Upper lobe of left lung (tissue), 6 donors: ENCODE results near the gene HES3. TPM values are rescaled to one million over a fixed set of nuclear protein-coding genes. Genes with fewer than 3 reads are reported as not detected.
"Not testable (repeated sequence)": the region's sequence is repeated elsewhere in the genome, so short reads cannot be mapped to it uniquely, and the experiment has no call there.

Experiments used
- ATAC-seq, 2 donors: fragments of 200-7000 bp; cut with Tn5 transposase; one replicate each; pipeline ENCODE4 v1.9.1; 2022; ENCODE audit warnings: mild to moderate bottlenecking in 2 of 2, moderate library complexity in 2 of 2; ENCODE audit not compliant: low FRiP score in 2 of 2
- DNase-seq, 2 donors: peaks; one replicate each; pipeline ENCODE4 v3.0.0-alpha.2; 2019 to 2020
- H3K27ac ChIP-seq, 4 donors: fragments of 200-600 bp; sonication (generic); one replicate each; pipeline ENCODE4 v1.5.1; 2016 to 2019
- H3K27me3 ChIP-seq, 4 donors: fragments of 200-600 bp; sonication (generic); one replicate each; pipeline ENCODE4 v1.5.1; 2017 to 2019
- H3K36me3 ChIP-seq, 4 donors: fragments of 200-600 bp; sonication (generic); one replicate each; pipeline ENCODE4 v1.5.1; 2016 to 2019
- H3K4me1 ChIP-seq, 4 donors: fragments of 200-600 bp; sonication (generic); one replicate each; pipeline ENCODE4 v1.5.1; 2018 to 2019
- H3K4me3 ChIP-seq, 4 donors: fragments of 200-600 bp; sonication (generic); one replicate each; pipeline ENCODE4 v1.5.1; 2017 to 2019; ENCODE audit warnings: mild to moderate bottlenecking in 2 of 4, moderate library complexity in 1 of 4
- H3K9me3 ChIP-seq, 4 donors: fragments of 200-600 bp; sonication (generic); one replicate each; pipeline ENCODE4 v1.5.1; 2018 to 2019
- CTCF ChIP-seq, 6 experiments: fragments of 450-650 bp in 4 of 6; fragments of 200-600 bp in 2 of 6; sonication (generic) in 2 of 6; IDR thresholded peaks; one replicate each; pipeline ENCODE4 v1.5.1; 2016 to 2019; ENCODE audit warnings: antibody characterized with exemption in 6 of 6
- EP300 ChIP-seq, 4 donors: sonication (generic); formaldehyde crosslinking; IDR thresholded peaks; one replicate each; pipeline ENCODE4 v1.5.1; 2017; ENCODE audit warnings: antibody characterized with exemption in 4 of 4, control low read depth in 2 of 4
- POLR2A ChIP-seq, 4 donors: fragments of 450-650 bp; IDR thresholded peaks; one replicate each; pipeline ENCODE4 v1.5.1; 2016 to 2017; ENCODE audit warnings: antibody characterized with exemption in 4 of 4, mild to moderate bottlenecking in 2 of 4
- POLR2AphosphoS5 ChIP-seq, 2 donors: sonication (generic); formaldehyde crosslinking; IDR thresholded peaks; one replicate each; pipeline ENCODE4 v1.5.1; 2017; ENCODE audit warnings: antibody characterized with exemption in 2 of 2
- WGBS, 2 donors: methylation state at CpG; one replicate each; pipeline ENCODE4 v1.1.5; 2017 to 2018; 5-methylcytosine and 5-hydroxymethylcytosine counted together
- total RNA-seq, 6 donors: library from RNA; depleted of rRNA in 4 of 6; stranded (reverse); fragments of >200 nt in 4 of 6; gene quantifications; one replicate each; pipeline versions ENCODE4 v1.1.0 to v1.2.1, GENCODE V29; 2016 to 2021
- donor health status: DM: no; HTN: no; CAD: no; lungs with moderate emphysema.
- donor health status: DM: no; HTN: yes; CAD: no; lungs with severe emphysema.

The HES3 gene
- total RNA-seq, 6 donors from 2014 or later = not detected

DNA sequence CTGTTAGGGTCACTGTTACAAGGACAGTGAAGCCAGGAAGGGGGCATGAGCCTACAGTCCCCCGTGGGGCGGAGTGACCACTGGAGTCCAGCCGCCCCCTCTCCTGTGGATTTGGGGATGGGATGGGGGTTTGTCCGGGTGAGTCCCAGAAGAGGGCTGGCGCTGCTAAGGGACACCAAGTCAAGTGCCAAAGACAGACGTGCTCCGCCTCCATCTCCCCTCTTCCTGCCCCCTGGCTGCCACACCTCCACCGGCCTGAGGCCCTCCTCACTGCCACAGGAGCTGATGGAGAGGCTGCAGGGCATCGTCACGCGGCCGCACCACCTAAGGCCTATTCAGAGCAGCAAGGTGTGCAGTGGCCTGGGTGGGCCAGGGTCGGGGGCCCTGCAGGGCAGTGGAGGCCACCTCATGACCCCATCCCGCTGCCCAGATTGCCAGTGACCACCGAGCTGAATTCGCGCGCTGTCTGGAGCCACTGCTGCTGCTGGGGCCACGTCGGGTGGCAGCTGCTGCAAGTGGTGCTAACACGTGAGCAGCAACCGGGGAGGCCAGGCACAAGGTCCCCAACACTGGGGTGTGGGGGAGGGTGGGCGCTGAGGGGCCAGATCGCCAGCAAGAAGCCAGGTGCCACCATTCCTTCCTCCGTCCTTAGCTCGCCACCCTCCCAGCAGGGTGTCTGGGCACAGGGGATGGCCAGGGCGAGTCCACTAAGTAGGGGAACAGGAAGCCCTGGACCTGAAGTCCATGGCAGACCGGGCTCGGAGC, 33.2 kb upstream of the HES3 start:
- Histone ChIP-seq H3K27me3 (peaks cover 0 to 13% (median 4%) of the 10 kb centered on the region in 4 donors), H3K9me3 (no peaks in the 10 kb centered on the region), H3K4me1 (peaks cover 24 to 34% (median 28%) of the 10 kb centered on the region in 4 donors), H3K27ac (no peak overlapping the region), H3K4me3 (no peak overlapping the region), H3K36me3 (no peaks in the 10 kb centered on the region)
- WGBS, 2 donors = 94 to 95% methylated on average over 24 to 25 of the region's 29 CpGs
- no peak for ATAC-seq
- no peak for DNase-seq
- no peak for TF ChIP-seq CTCF (IDR thresholded peaks at IDR 0.05)
- TF ChIP-seq POLR2A (IDR thresholded peaks at IDR 0.05) = no peak
- no peak for TF ChIP-seq EP300 (IDR thresholded peaks at IDR 0.05)
- TF ChIP-seq POLR2AphosphoS5 (IDR thresholded peaks at IDR 0.05) = no peak

DNA sequence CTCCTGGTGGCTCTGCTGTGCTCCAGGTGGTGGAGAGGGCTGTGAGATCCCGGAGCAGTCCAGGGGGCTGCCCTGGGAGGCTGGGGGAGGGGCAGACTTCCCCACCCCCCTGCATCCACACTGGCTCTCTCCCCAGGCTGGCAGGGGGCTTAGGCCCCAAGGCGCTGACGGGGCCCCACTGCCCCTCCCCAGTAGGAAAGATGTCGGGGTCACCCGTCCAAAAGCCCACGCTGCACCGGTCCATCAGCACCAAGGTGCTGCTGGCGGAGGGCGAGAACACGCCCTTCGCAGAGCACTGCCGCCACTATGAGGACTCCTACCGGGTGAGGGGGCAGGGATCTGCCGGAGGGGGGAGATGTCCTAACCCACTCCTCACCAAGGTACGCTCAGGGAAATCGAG, 32.2 kb upstream of the HES3 start:
- ATAC-seq (no peak), DNase-seq (no peak)
- Histone ChIP-seq H3K27me3 (peaks cover 0 to 6% (median 2%) of the 10 kb centered on the region in 4 donors), H3K4me3 (no peak overlapping the region), H3K27ac (no peak overlapping the region), H3K9me3 (no peaks in the 10 kb centered on the region), H3K36me3 (no peaks in the 10 kb centered on the region), H3K4me1 (peaks cover 14 to 24% (median 19%) of the 10 kb centered on the region in 4 donors)
- no peak for TF ChIP-seq POLR2AphosphoS5 (IDR thresholded peaks at IDR 0.05)
- no peak for TF ChIP-seq CTCF (IDR thresholded peaks at IDR 0.05)
- TF ChIP-seq EP300 (IDR thresholded peaks at IDR 0.05) = no peak
- no peak for TF ChIP-seq POLR2A (IDR thresholded peaks at IDR 0.05)
- WGBS, 2 donors = 81% methylated on average over 15 of the region's 16 CpGs; no CpG with 5 or more reads in 1 of the 2 donors

DNA sequence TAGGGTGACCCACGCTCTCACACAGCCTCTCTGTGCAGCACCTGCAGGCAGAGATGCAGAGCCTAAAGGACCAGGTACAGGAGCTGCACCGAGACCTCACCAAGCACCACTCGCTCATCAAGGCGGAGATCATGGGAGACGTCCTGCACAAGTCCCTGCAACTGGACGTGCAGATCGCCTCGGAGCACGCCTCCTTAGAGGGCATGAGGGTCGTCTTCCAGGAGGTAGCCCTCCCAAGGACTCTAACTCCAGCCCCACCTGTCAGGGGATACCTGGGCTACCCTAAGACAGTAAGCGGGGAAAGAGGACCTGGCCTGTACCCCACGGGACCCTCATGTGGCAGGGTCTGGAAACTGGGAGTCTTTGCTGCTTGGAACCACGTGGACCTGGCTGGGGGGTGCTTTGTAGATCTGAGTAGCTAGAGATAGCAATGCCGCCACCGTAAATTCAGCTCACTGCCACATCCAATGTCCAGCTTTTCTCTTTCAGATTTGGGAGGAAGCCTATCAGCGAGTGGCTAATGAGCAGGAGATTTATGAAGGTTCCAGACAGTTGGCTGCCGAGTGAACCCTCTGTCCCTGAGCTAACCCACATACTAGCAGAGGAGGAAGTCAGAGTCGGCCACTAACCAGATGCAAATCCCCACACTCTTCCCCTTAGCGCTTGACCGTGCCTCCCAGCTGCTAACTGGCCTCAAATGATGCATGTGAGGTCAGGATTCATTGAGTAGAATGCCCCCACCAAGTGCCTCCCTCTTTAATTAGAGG, 31.6 kb upstream of the HES3 start:
- Histone ChIP-seq H3K9me3 (no peaks in the 10 kb centered on the region), H3K36me3 (no peaks in the 10 kb centered on the region), H3K4me3 (no peak overlapping the region), H3K27me3 (peaks cover 0 to 2% (median 0%) of the 10 kb centered on the region in 4 donors), H3K27ac (no peak overlapping the region), H3K4me1 (peaks cover 12 to 19% (median 15%) of the 10 kb centered on the region in 4 donors)
- ATAC-seq (no peak), DNase-seq (no peak)
- 69 to 75% methylated on average over 19 to 20 of the region's 20 CpGs for WGBS, 2 donors
- TF ChIP-seq EP300 (IDR thresholded peaks at IDR 0.05) = no peak
- no peak for TF ChIP-seq POLR2A (IDR thresholded peaks at IDR 0.05)
- TF ChIP-seq POLR2AphosphoS5 (IDR thresholded peaks at IDR 0.05) = no peak
- TF ChIP-seq CTCF (IDR thresholded peaks at IDR 0.05) = no peak

DNA sequence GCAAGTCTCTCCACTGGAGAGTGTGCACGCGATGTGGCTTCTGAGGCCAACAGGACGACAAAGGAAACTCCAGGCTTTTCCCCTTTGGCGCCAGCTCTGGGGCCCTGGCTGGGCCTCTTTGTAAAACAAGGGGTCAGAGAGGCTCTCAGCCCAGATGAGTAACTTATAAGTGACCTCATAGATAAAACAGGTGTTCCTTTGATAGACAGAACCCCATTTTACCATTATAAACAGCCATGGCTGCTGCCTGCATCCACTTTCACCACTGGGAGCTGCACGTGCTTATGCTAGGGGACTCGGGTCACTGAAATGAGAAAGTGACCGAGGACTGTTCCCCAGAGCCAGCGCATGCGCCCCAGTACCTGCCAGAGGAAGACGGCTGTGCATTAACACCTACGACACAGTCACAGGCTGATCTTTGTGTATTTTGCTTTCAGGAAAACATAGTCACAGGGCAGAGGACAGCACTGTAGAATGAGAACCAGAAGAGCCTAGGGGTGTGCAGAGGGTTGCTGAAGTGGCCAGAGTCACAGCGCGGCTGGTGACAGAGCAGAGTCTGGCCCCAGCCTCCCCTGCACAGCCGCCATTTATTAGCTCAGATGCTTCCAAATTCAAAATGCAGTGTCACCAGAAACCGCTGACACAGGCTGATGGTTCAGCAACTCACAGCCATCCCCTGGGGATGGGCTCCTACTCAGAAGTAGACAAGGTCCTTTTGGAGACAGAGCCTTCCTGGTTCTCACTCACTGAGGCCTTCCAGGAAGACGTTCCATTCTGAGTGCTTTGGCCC, 25.4 kb upstream of the HES3 start:
- DNase-seq (no peak), ATAC-seq (no peak)
- H3K27ac ChIP-seq = no peak overlapping the region
- no peak for TF ChIP-seq EP300 (IDR thresholded peaks at IDR 0.05)
- TF ChIP-seq POLR2A (IDR thresholded peaks at IDR 0.05) = no peak
- TF ChIP-seq CTCF (IDR thresholded peaks at IDR 0.05) = no peak
- no peak for TF ChIP-seq POLR2AphosphoS5 (IDR thresholded peaks at IDR 0.05)
- 81 to 87% methylated on average over 12 to 16 of the region's 16 CpGs for WGBS, 2 donors
- H3K4me1 ChIP-seq = peaks cover 0 to 6% (median 2%) of the 10 kb centered on the region in 4 donors
- H3K4me3 ChIP-seq = no peak overlapping the region
- no peaks in the 10 kb centered on the region for H3K9me3 ChIP-seq
- peaks cover under 1 to 18% (median 7%) of the 10 kb centered on the region in 4 donors for H3K36me3 ChIP-seq
- no peaks in the 10 kb centered on the region for H3K27me3 ChIP-seq

DNA sequence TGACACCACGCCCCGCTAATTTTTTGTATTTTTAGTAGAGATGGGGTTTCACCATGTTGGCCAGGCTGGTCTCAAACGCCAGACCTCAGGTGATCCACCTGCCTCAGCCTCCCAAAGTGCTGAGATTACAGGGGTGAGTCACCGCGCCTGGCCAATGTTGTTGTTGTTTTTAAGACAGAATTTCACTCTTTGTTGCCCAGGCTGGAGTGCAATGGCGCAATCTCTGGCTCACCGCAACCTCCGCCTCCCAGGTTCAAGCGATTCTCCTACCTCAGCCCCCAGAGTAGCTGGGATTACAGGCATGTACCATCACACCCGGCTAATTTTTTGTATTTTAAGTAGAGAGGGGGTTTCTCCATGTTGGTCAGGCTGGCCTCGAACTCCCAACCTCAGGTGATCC, 24.3 kb upstream of the HES3 start:
- H3K36me3 ChIP-seq = peaks cover 9 to 29% (median 18%) of the 10 kb centered on the region in 4 donors
- H3K27me3 ChIP-seq, H3K4me1 ChIP-seq, H3K9me3 ChIP-seq, H3K4me3 ChIP-seq, ATAC-seq, DNase-seq, H3K27ac ChIP-seq: not testable (repeated sequence)
- 90 to 91% methylated on average over 11 of the region's 11 CpGs for WGBS, 2 donors
